Renal cortical epithelial cell (primary cell): ENCODE results near the gene RAB35. TPM values are rescaled to one million over a fixed set of nuclear protein-coding genes. Genes with fewer than 3 reads are reported as not detected.
"Not testable (repeated sequence)": the region's sequence is repeated elsewhere in the genome, so short reads cannot be mapped to it uniquely, and the experiment has no call there.

Experiments
- DNase-seq: peaks from one replicate; pipeline ENCODE4 v3.0.0-alpha.2; 2011; ENCODE audit warnings: low read depth
- total RNA-seq: library from RNA; depleted of rRNA; stranded (reverse); fragments of >200 nt; gene quantifications from 2 replicates; pipeline ENCODE4 v1.2.3, GENCODE V29; 2014

RAB35 gene
- total RNA-seq, 1 donor from 2014 or later = 19.9 TPM

DNA sequence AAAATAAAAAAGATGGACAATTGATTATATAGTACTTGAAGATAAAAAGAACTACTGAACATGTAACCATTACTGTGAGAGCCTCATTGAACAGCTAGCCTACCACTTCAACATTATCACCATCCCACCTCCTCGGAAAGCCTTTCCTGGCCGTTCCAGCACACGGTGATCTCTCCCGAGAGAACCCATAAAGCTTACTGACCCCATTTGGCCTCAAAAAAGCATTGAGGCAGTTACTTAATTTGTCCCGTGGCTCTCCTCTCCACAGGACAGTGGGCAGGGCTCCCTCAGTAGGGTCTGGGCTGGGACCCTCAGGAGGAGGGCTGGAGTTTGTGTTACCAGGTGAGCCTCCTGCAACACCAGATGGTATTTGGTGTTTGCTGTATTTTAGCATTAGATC is 55.8 kb downstream of the RAB35 start:
- DNase-seq = no peak

DNA sequence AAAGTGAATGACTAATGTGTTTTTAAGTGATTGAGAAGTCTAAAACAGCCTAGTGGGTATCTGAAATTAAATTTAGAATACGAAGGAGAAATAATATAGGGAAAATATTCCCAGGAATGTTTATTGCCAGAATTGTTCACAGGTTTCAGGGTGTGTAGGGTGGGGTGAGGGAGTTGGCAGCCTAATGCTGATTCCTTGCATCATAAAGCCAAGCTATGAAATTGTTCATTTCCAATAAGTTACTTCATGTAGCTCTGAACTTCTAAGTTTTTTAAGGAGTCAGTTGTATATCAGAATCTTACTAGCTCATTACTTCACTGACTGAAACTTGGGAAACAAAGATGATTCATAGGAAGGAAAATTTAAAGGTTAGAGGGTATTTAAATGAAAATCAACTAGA is 56.4 kb downstream of the RAB35 start:
- peak; percentile 23 for DNase-seq

- no peak for DNase-seq
Observed at GRCh38 chr12:120056739-120057138, 59.8 kb downstream of the RAB35 start.

DNA sequence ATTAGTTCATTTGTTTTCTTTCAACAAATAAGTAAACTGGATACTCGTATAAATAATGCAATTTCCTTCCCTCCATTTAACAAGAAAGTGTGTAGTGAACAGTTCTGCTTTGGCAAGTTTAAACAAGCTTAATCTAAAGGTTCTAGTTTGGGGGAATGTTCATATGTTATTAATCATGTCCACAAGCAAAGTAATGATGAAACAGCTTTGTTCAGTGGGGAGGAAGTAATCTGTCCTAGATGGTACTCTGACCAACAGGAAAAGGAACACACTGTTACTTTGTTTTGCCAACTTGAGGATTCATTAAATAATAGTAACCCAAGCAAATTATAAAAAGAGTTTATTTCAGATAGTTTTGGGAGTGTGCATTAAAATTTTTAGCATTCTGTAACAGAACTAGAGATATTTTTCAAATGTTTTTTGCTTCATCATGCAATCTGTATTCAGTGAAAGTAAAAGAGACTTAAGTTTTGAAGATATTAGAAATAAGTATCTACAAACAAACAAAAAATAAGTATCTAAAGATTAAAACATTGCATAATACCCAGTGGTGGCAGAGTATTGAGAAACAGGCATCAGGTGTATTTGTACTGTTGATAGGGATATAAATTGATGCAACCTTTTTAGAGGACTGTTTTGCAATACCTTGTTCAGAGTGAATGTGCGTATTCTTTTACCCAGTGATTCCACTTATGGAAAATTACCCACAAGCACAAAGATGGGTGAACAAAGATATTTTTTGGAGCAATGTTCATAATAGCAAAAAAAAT is 61.1 kb downstream of the RAB35 start:
- peak; percentile 34 for DNase-seq

DNA sequence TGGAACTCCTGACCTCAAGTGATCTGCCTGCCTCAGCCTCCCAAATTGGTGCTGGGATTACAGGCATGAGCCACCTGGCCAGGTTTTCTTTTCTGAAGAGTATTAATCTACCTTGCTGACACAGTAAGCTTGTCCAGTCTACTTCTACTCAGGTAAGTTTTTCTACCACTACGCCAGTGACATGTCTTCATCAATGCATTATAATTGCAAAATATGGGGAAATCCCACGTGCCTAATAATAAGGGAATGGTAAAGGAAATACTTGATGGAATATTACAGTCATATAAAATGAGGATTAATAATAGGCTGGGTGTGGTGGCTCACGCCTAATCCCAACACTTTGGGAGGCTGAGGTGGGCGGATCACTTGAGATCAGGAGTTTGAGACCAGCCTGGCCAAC is 62.3 kb downstream of the RAB35 start:
- no peak for DNase-seq

DNA sequence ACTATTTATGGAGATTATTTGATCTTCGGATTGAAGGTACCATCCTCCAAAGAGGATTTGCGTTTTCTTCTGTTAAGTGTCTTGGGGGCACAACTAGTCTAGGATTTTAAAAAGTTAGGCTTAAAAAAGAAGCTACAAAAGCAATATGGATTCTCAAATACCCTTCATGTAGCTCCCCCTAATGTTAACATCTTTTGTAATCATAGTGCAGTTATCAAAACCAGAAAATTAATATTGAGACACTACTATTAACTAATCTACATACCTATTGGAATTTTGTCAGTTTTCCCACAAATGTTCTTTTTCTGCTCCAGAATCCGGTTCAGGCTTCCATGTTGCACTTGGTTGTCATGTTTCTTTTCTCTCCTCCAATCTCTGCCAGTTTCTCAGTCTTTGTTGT is 65.0 kb downstream of the RAB35 start:
- no peak for DNase-seq

DNA sequence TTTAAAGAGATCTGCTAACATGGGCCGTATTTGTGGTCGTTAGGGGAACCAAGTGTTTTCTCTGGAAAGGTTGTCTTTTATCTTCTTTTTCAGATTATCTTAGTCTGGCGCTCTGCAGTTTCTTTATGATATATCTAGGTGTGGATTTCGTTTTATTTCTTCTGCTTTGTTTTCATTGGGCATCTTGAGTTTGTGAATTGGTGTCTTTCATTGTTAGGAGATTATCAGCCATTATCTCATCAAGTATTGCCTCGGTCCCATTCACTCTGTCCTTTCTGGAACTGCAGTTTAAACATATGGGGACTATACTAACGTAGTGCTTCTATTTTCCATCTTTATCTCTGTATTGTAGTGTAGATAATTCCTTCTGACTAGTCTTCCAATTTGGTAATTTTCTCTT is 67.1 kb downstream of the RAB35 start:
- no peak for DNase-seq

GRCh38 chr12:120048263-120048662 is 68.3 kb downstream of the RAB35 start:
- DNase-seq = no peak

DNA sequence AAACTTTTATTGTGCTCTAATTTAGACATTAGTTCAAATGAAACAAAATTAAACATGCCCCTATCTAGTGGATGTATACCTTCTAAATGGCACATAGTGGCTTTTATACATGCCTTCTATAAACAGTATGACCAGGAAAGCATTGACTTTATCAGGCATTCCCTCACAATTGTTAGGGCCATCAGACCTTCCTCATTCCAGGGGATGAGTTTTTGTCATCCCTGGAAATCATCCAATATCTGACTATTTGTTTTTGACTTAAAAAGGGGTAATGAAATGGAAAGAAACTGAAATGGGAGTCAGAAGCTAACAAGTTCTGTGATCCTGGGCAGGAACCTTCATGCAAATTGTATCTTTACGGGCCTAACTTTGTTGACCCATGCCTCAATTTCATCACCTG is 69.5 kb downstream of the RAB35 start:
- no peak for DNase-seq

- DNase-seq = not testable (repeated sequence)
Observed at GRCh38 chr12:120045367-120045766, 71.2 kb downstream of the RAB35 start.

Other genes with a start within 250 kb of the RAB35 start
- 9.5 and 11.3 TPM in 2 replicates for gene CIT, start 239.4 kb downstream of the RAB35 start, total RNA-seq
- 9.2 and 15.5 TPM in 2 replicates for gene BICDL1, start 127.5 kb downstream of the RAB35 start, total RNA-seq
- gene GCN1, start 78.0 kb upstream of the RAB35 start, total RNA-seq = 80.6 and 216 TPM in 2 replicates
- 1,806 and 3,735 TPM in 2 replicates for gene RPLP0, start 84.4 kb upstream of the RAB35 start, total RNA-seq
- gene PXN, start 149.0 kb upstream of the RAB35 start, total RNA-seq = 38.4 and 63.1 TPM in 2 replicates
- gene RNU4-2, start 175.2 kb upstream of the RAB35 start, total RNA-seq = under 0.01 TPM in 2 replicates
- gene RNU4-1, start 176.5 kb upstream of the RAB35 start, total RNA-seq = under 0.01 TPM in 2 replicates
- gene SIRT4, start 185.6 kb upstream of the RAB35 start, total RNA-seq = 1.0 and 2.4 TPM in 2 replicates
- not detected in 2 replicates for gene PLA2G1B, start 211.0 kb upstream of the RAB35 start, total RNA-seq